ENCODE results near the gene HDLBP. TPM values are rescaled to one million over a fixed set of nuclear protein-coding genes. Genes with fewer than 3 reads are reported as not detected.

HDLBP gene
- total RNA-seq, 1 donor: 929 TPM

DNA sequence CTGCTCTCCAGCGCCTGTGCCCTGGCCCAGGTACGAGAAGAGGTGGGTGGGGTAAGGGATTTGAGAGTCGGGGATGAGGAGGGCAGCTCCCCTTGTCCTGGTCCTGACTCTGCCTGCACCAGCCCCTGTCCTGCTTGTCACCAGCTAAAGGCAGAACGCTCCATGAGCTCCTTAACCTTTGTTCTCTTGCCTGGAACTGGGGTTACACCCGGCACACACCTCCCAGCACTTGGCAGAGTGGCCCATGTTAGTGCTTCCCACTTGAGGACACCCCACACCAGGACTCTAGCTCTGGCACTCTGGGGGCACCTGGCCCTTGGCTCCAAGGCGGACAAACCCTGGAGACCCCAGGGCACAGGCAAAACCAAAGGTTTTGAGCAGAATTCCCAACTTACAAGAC is 107.8 kb downstream of the HDLBP start:
- no peak for DNase-seq (ENCODE audit: low read depth)
- TF ChIP-seq, protein P1, sequence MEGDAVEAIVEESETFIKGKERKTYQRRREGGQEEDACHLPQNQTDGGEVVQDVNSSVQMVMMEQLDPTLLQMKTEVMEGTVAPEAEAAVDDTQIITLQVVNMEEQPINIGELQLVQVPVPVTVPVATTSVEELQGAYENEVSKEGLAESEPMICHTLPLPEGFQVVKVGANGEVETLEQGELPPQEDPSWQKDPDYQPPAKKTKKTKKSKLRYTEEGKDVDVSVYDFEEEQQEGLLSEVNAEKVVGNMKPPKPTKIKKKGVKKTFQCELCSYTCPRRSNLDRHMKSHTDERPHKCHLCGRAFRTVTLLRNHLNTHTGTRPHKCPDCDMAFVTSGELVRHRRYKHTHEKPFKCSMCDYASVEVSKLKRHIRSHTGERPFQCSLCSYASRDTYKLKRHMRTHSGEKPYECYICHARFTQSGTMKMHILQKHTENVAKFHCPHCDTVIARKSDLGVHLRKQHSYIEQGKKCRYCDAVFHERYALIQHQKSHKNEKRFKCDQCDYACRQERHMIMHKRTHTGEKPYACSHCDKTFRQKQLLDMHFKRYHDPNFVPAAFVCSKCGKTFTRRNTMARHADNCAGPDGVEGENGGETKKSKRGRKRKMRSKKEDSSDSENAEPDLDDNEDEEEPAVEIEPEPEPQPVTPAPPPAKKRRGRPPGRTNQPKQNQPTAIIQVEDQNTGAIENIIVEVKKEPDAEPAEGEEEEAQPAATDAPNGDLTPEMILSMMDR (IDR thresholded peaks at IDR 0.05; ENCODE audit: insufficient read depth, low read length): no peak
- no peak overlapping the region for H3K4me3 ChIP-seq (ENCODE audit: low read depth, low read length)

DNA sequence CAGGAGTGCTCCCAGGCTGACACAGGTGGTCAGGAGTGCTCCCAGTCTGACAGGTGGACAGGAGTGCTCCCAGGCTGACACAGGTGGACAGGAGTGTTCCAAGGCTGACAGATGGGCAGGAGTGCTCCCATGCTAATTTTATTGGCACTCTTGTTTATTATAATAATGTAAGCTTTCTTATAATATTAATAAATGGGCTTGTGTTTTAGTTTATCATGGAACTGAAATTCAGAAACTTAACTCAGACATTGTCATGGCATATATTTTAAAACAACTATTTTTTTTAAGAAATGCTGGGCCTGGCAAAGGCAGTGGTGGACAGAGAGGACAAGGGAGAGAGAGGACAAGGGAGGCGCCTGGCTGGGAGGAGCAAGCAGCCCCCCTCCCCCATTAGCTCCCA is 108.3 kb downstream of the HDLBP start:
- TF ChIP-seq, protein P1 (IDR thresholded peaks at IDR 0.05; ENCODE audit: insufficient read depth, low read length): no peak
- no peak for DNase-seq (ENCODE audit: low read depth)
- H3K4me3 ChIP-seq (ENCODE audit: low read depth, low read length): no peak overlapping the region

DNA sequence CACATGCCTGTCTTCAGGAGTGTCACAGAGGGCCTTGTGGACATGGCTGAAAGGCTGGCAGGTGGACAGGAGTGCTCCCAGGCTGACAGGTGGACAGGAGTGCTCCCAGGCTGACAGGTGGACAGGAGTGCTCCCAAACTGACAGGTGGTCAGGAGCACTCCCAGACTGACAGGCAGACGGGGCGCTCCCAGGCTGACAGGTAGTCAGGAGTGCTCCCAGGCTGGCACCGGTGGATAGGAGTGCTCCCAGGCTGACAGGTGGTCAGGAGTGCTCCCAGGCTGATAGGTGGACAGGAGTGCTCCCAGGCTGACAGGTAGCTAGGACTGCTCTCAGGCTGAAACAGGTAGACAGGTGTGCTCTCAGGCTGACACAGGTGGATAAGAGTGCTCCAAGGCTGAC is 110.4 kb downstream of the HDLBP start:
- no peak overlapping the region for H3K4me3 ChIP-seq (ENCODE audit: low read depth, low read length)
- TF ChIP-seq, protein P1 (IDR thresholded peaks at IDR 0.05; ENCODE audit: insufficient read depth, low read length): no peak
- DNase-seq (ENCODE audit: low read depth): no peak

DNA sequence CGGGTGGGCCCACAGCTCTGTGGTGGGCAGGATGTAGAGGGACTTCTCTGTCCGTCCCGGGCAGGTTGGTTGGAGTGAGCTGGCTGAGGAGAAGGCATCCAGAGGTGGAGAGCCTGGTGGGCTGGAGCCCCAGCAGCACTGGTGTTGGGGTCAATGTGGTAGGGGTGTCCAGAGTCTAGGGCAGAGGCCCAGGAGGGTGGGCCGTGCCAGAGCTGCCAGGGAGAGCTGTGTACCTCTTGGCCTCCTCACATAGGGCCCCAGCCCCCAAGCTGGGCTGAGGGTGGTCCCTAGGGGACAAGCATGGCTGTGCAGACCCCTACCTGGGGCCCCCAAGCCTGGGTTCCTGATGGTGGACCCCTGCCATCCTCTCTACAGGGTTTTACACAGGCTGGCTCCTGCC is 111.0 kb downstream of the HDLBP start:
- no peak overlapping the region for H3K4me3 ChIP-seq (ENCODE audit: low read depth, low read length)
- TF ChIP-seq, protein P1 (IDR thresholded peaks at IDR 0.05; ENCODE audit: insufficient read depth, low read length): no peak

DNA sequence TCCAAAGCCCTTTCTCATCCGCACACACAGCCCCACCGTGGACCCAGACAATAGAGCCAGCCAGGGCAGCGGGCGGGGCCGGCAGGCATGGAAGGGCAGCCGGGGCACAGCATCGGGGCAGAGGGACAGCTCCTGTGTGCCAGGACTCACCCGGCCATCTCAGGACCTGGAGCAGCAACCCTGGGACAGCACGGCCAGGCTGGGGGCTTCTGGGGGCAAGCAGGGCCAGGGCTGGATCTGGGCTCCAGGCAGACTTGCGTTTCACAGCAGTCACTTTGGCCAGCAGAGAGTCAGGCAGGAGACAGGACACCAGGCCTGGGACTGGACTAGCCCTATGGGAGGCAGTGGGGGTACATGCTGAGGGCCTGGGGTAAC is 111.5 kb downstream of the HDLBP start:
- DNase-seq (ENCODE audit: low read depth): no peak
- no peak overlapping the region for H3K4me3 ChIP-seq (ENCODE audit: low read depth, low read length)
- TF ChIP-seq, protein P1 (IDR thresholded peaks at IDR 0.05; ENCODE audit: insufficient read depth, low read length): no peak

More for the DNA sequence above, 111.0 kb downstream of the HDLBP start:
- no peak for DNase-seq (ENCODE audit: low read depth)

DNA sequence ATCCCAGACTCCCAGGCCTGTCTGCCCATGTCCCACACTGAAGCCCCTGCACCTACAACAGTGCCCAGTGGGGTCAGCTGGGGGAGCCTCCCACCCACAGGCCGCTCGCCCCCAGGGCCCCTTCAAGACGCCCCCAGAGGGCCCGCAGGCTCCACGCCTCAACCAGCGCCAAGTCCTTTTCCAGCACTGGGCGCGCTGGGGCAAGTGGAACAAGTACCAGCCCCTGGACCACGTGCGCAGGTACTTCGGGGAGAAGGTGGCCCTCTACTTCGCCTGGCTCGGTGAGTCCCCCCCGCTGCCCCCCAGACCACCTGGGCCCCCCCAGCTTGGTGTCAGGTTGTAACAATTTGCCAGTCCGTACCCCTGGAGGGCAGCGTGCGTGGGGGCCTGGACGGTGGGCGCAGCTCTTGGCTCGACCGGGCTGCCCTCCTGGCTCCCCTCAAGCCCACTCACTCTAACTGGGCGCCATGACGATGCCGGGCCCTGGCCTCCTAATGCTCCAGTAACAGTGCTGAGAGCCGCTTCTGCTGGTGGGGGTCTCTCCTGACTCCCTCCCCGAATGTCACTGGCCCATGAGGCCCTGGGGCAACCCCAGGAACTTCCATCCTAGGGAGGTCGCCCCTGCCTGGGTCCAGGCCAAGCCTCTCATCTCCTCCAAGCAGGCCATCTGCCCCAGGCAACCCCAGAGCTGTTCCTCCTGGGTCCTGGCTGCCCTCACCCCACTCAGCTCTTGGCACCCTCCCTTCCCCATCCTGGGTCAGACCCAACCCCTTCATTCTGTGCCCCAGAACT is 112.1 kb downstream of the HDLBP start:
- TF ChIP-seq, protein P1 (IDR thresholded peaks at IDR 0.05; ENCODE audit: insufficient read depth, low read length): no peak
- no peak for DNase-seq (ENCODE audit: low read depth)
- H3K4me3 ChIP-seq (ENCODE audit: low read depth, low read length): no peak overlapping the region

DNA sequence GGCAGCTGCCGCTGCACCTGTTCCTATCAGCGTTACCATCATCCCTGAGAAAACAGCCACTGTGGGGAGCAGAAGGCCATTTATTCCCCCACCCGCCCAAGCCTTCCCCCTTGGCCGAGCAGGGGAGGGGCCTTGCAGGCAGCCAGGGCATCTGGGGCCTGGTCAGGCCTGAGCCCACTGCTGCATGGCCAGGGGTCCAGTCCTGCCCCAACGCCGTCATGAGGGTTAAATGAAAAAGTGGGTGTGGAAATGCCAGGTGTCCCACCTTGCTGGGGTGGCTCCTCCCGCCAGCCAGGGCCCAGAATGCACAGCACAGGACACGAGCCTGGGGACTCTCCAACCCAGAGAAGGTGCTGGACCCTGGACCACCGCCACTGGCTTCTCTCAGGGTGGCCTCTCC is 112.8 kb downstream of the HDLBP start:
- H3K4me3 ChIP-seq (ENCODE audit: low read depth, low read length): no peak overlapping the region
- no peak for DNase-seq (ENCODE audit: low read depth)
- TF ChIP-seq, protein P1 (IDR thresholded peaks at IDR 0.05; ENCODE audit: insufficient read depth, low read length): no peak

Data from fibroblast of the aortic adventitia (primary cell).